OCI-LY3 (cell line): ENCODE data around the gene MSL1.

Experiments
- H2AFZ ChIP-seq: fragments of 200-600, 300-600 bp; shearing (Covaris generic); 2 replicates; pipeline ENCODE4 v1.6.0; 2014; ENCODE audit warnings: antibody characterized with exemption, low read depth, low read length
- H3K27ac ChIP-seq: fragments of 200-600, 300-600 bp; sonication (generic); 2 replicates; pipeline ENCODE4 v1.5.1; 2014; ENCODE audit warnings: mild to moderate bottlenecking, low read length, moderate library complexity, mixed read lengths
- H3K27me3 ChIP-seq: fragments of 200-600, 300-600 bp; sonication (generic); 2 replicates; pipeline ENCODE4 v1.6.1; 2014; ENCODE audit warnings: low read depth, low read length, mixed read lengths
- H3K36me3 ChIP-seq: fragments of 200-600, 300-600 bp; sonication (generic); replicated peaks from 2 replicates; pipeline ENCODE3; 2014; ENCODE audit warnings: low read depth, low read length, mixed read lengths
- H3K4me1 ChIP-seq: fragments of 300-600, 200-600 bp; sonication (generic); 2 replicates; pipeline ENCODE4 v1.6.1; 2014; ENCODE audit warnings: low read length, mixed read lengths
- H3K4me2 ChIP-seq: fragments of 200-600, 300-600 bp; sonication (generic); 2 replicates; pipeline ENCODE4 v1.6.1; 2014; ENCODE audit warnings: low read length, mixed read lengths
- H3K4me3 ChIP-seq: fragments of 300-600, 200-600 bp; sonication (generic); 2 replicates; pipeline ENCODE4 v1.5.1; 2014; ENCODE audit warnings: antibody characterized with exemption, mild to moderate bottlenecking, low read length, moderate library complexity
- H3K79me2 ChIP-seq: fragments of 300-600, 200-600 bp; shearing (Covaris generic); 2 replicates; pipeline ENCODE4 v1.6.1; 2014; ENCODE audit warnings: mild to moderate bottlenecking, low read length, mixed read lengths
- H3K9ac ChIP-seq: fragments of 300-600, 200-600 bp; shearing (Covaris generic); 2 replicates; pipeline ENCODE4 v1.6.0; 2014; ENCODE audit warnings: mild to moderate bottlenecking, low read length, moderate library complexity
- H3K9me3 ChIP-seq: fragments of 200-600, 300-600 bp; shearing (Covaris generic); 2 replicates; pipeline ENCODE4 v1.6.1; 2014; ENCODE audit warnings: low read length, mixed read lengths; ENCODE audit not compliant: insufficient read depth
- H4K20me1 ChIP-seq: fragments of 200-600, 300-600 bp; sonication (generic); 2 replicates; pipeline ENCODE4 v1.6.1; 2016; ENCODE audit warnings: low read length, mixed read lengths; ENCODE audit not compliant: insufficient read depth
- CTCF ChIP-seq: fragments of 200-600, 300-600 bp; sonication (generic); IDR thresholded peaks from 2 replicates; pipeline ENCODE4 v1.5.1; 2014; ENCODE audit warnings: antibody characterized with exemption, low read length, low read depth
- EZH2phosphoT487 ChIP-seq: fragments of 200-600 bp; shearing (Covaris generic); IDR thresholded peaks from 2 replicates; pipeline ENCODE4 v1.6.1; 2018; ENCODE audit warnings: antibody characterized with exemption, mixed run types, low read depth

Gene MSL1

GRCh38 chr17:40177275-40177874 lies 55.6 kb downstream of the MSL1 start, which contains the start of gene RAPGEFL1:
TSS of gene RAPGEFL1 (plus strand) at chr17:40177470. CDS start at chr17:40177862, 392 bp downstream.
- Histone ChIP-seq H3K9me3 (no peaks in the 10 kb centered on the region), H3K79me2 (no peaks in the 10 kb centered on the region), H3K4me1 (peaks cover 9% of the 10 kb centered on the region; the same call in 1 of the 2 replicates), H3K4me3 (peak within 1 kb of the TSS; percentile 64), H2AFZ (no peak within 1 kb of the TSS), H3K36me3 (peaks cover 11% of the 10 kb centered on the region), H4K20me1 (no peaks in the 10 kb centered on the region), H3K27ac (no peak within 1 kb of the TSS), H3K27me3 (no peaks in the 10 kb centered on the region), H3K9ac (no peak within 1 kb of the TSS), H3K4me2 (peak within 1 kb of the TSS; percentile 64)
- no peak for TF ChIP-seq CTCF
- TF ChIP-seq EZH2phosphoT487: no peak

- Histone ChIP-seq H3K27ac (no peak overlapping the region), H3K4me2 (no peak overlapping the region), H2AFZ (no peak overlapping the region), H3K9ac (no peak overlapping the region), H3K4me3 (no peak overlapping the region), H3K36me3 (peaks cover 11% of the 10 kb centered on the region), H3K27me3 (no peaks in the 10 kb centered on the region), H4K20me1 (no peaks in the 10 kb centered on the region), H3K4me1 (peaks cover 9% of the 10 kb centered on the region; the same call in 1 of the 2 replicates), H3K9me3 (no peaks in the 10 kb centered on the region), H3K79me2 (no peaks in the 10 kb centered on the region)
- TF ChIP-seq CTCF: no peak
- TF ChIP-seq EZH2phosphoT487: no peak
Observed at GRCh38 chr17:40178021-40178601, 56.3 kb downstream of the MSL1 start.

- peaks cover 9% of the 10 kb centered on the region; the same call in 1 of the 2 replicates for H3K4me1 ChIP-seq
- no peak overlapping the region for H3K9ac ChIP-seq
Observed at GRCh38 chr17:40178660-40179059, 56.9 kb downstream of the MSL1 start.

More at GRCh38 chr17:40178660-40179059, 56.9 kb downstream of the MSL1 start:
- Histone ChIP-seq H3K4me3 (no peak overlapping the region), H3K79me2 (no peaks in the 10 kb centered on the region), H3K27ac (no peak overlapping the region), H3K4me2 (no peak overlapping the region), H3K27me3 (no peaks in the 10 kb centered on the region), H3K36me3 (peaks cover 11% of the 10 kb centered on the region), H4K20me1 (no peaks in the 10 kb centered on the region), H3K9me3 (no peaks in the 10 kb centered on the region), H2AFZ (no peak overlapping the region)
- TF ChIP-seq EZH2phosphoT487: no peak
- TF ChIP-seq CTCF: no peak
